GM21576 (cell line): ENCODE measurements around the gene PDE4DIP.
"Not testable (repeated sequence)": the region's sequence is repeated elsewhere in the genome, so short reads cannot be mapped to it uniquely, and the experiment has no call there.

Experiments used
- ATAC-seq: cut with Tn5 transposase; IDR thresholded peaks from one replicate; pipeline ENCODE4 v1.9.1; 2021; ENCODE audit warnings: mild to moderate bottlenecking, moderate library complexity; ENCODE audit not compliant: unreplicated experiment

Gene PDE4DIP

DNA sequence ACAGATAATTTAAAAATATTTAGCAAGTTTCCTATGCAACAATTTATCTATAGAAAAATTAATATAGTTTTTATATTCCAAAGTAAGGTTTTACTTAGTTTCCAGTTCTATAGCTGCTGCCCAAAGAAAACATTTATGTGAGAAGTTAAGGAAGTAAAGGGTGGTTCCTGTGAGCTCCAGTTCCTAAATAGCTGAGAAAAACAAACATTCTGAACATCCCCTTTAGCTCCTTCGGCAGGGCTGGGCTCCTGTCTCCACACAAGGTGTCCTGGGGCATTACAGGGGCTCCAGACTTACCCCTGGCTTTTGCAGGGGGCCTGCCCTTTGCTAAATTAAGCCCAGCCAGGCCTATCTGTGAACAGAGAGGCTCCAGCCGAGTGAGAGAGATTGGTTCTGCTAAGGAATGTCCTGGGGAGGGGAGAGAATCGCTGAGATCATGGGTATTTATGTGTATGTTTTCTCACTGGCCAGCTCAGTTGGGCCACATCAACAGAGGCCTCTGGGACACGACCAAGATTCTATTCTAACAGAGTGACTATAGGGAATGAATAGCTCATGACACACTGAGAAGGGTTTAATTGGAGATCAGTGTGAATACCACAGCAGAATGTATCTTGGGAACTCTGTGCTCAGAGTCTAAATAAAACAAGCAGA, 72.6 kb downstream of the PDE4DIP start:
- not testable (repeated sequence) for ATAC-seq

DNA sequence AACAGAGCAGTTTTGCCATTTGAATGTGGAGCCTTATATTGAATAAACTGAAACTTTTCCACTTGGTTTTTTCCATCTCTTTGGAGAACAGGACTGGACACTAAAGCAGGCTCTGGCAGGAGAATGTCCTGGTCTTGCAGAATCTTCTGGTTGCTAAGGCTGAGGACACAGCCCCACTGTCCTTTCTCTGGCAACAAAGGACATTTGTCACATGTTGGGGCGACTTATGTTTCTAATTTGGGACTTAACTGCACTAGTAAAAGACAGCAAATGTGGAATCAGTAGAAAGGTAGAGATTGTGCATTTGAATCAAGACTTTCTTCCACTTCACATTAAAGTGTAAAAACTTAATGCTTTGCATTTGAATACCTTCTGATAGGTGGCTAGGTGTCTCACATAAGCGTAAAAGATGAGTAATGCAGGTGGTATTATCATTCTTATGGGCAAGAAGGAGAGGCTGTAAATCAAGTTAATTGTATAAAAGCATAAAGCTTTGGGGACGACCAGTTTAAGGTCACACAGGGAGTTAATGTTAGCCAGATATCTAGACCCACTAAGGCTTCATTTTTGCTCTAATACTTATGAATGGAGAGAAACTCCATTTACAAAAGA, 74.7 kb downstream of the PDE4DIP start:
- ATAC-seq: not testable (repeated sequence)

DNA sequence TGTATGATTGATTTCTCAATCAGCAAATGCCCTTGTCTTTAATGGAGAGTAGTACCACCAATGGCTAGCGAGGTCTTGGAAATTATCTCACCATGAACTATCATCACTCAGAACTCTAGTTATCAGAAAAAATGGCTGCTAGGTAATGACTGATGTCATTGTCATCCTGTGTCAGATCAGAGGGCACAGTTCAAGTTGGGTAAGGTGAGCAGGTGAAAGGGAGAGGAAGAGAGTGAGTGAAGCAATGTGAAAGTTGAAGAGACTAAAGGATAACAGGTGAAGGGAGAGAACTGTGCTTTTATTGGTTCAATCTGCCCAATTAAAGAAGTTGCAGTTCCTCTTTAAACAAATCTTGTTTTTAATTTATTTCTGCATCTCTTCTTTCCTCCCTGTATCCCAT, 76.8 kb downstream of the PDE4DIP start:
- not testable (repeated sequence) for ATAC-seq

DNA sequence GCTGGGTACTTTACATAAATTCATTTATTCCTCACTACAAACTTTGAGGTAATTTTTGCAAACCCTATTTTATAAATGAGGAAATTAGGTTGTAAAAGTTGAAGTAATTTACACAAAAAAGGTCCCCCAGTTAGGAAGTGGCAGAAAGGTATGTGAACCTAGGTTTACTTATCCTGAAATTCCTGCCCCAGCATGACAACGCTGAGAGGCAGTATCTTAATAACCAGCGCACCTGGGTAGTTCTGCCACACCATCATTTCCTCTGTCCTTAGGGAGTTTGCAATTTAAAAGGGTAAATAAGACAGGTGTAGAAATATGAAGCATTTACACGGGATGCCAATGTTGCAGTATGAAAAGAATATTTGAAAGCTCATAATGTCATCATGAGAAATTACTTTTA, 79.6 kb downstream of the PDE4DIP start:
- ATAC-seq: not testable (repeated sequence)

DNA sequence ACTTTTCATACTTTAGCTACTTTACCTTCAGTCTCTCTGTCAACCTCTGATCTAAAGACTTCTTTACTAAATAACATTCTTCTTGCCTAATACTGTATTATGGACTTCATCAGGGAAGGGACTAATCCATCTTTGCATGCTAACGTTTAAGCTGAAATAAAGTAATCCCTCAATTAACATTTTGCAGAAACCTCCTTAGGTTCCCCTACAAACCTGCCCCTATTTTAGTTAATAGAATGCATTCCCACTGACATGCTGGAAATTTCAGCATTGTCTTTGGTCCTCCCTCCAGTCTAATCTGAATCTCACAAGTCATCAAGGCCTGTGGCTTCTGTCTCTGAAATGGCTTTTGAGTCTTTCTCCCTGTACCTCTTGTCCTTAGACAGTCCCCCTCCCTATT, 83.4 kb downstream of the PDE4DIP start:
- not testable (repeated sequence) for ATAC-seq

DNA sequence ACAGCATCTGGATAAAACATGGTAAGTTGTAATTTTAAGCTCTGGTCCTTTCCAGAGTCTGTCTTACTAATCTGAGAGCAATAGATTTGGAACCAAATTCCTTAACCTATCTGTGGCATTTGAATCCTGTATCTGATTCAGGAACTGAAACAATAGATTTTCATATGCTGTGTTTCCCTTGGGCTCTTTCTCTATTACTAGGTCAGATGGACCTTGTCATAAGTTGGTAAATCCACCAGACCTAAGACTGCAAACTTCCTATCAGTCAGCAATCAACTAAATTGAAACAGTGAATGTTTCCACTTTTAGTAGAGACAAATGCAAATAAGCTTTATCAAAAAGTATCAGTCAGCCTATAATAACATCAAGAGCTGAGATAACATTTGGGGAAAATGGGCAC, 85.0 kb downstream of the PDE4DIP start:
- not testable (repeated sequence) for ATAC-seq

DNA sequence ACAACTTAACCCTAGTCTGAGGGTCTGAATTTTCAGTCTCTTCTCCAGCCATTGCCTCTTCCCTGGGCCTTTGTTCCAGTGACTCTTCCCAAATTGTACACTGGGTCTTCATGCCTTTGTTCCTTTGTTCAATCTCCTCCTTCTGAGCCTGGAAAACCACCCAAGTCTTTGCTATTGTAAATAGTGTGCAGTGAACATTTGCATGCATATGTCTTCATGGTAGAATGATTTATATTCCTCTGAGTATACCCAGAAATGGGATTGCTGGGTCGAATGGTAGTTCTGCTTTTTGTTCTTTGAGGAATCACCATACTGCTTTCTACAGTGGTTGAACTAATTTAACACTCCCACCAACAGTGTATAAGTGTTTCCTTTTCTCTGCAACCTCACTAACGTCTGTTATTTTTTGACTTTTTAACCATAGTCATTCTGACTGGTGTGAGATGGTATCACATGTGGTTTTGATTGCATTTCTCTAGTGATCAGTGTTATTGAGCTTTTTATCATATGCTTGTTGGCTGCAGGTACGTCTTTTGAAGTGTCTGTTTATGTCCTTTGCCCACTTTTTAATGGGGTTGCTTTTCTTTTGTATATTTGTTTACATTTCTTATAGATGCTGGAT, 91.3 kb downstream of the PDE4DIP start:
- ATAC-seq: not testable (repeated sequence)

DNA sequence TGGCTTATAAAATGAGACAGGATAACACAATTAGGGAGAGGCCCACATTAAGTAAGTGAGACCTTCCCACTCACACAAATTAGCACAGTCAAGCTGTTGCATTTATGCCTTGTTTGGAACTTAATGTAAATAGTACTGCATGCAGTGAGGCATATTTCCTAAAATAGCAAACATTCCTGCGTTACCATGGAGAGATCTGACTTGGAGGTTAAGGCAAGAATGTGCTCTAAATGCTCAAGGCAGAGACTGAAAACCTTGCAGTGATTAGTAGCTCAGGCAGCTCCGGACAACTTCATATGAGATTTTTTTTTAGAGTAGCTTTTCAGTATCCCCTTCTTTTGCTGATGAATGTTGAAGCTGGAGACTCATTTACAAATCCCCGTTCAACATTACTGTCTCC, 98.7 kb downstream of the PDE4DIP start:
- not testable (repeated sequence) for ATAC-seq

DNA sequence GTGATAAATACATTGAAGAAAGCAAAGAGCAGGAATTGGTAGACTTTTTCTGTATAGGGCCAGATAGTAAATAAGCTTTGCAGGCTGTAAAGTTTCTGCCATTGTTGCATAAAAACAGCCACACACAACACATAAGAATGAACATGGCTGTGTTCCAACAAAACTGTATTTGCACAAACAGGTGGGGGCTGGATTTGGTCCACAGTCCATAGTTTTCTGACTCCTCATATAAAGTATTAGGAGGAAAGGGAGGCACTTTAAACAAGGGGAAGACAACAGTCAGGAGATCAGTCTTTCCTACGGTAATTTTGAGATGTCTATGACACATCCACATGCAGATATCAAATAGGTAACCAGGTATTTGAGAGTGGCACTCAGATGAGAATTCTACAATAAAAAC, 100.9 kb downstream of the PDE4DIP start:
- ATAC-seq: not testable (repeated sequence)

DNA sequence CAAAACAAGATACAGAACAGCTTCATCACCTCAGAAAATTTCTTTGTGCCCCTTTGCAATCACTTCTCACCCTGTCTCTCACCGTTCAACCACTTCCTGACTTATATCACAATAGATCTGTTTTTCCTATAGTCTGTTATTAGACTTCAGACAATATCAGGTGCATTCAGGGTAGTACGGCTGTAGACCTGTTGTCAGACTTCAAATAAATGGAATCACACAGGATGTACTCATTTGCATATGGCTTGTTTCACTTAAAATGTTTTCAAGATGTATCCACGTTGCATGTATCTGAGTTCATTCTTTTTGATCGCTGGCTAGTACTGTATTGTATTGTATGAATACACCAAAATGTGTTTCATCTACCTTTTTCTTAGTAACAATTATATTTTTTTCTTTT, 104.5 kb downstream of the PDE4DIP start:
- ATAC-seq: not testable (repeated sequence)

DNA sequence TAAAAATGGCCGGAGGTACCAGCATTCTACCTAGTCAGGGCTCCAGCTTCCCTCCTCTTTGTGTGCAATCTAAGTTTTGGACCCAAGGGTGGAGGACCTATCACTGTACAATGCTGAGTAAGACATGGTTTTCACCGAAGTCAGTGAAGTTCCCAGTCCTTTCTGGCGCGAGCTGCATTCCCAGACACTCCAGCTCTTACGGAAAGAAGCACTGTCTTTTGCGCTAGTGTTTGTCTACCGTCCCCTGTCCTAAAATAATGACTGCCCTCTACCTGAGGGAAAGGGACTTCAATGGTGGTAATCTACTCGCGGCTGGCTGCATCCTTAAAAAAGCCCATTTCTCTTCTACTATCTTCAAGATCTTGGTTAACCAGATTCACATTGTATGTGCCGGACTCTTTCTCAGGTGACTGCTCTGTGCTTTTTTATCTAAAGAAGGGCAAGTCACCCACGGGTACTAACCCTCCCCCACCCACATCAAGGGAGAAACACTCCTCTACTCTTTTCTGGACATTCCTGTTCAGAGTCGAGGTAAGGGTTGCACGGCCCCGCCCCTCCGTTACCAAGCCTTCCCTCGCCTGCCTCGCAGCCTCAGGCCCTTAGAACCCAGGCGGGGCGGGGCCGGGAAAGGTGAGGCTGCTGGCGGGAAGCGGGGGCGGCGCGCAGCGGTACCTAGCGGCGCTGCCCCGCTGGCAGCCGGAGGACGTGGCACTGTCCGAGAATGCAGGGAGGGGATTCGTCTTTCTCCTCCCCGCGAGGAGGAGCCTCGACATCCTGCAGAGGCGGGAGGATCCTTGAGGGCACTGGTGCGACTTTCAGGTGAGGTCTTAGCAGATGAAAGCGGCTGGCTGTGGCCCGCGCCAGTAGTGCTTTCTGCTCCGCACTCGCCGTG, 107.4 kb downstream of the PDE4DIP start:
- ATAC-seq: peak; percentile 60

DNA sequence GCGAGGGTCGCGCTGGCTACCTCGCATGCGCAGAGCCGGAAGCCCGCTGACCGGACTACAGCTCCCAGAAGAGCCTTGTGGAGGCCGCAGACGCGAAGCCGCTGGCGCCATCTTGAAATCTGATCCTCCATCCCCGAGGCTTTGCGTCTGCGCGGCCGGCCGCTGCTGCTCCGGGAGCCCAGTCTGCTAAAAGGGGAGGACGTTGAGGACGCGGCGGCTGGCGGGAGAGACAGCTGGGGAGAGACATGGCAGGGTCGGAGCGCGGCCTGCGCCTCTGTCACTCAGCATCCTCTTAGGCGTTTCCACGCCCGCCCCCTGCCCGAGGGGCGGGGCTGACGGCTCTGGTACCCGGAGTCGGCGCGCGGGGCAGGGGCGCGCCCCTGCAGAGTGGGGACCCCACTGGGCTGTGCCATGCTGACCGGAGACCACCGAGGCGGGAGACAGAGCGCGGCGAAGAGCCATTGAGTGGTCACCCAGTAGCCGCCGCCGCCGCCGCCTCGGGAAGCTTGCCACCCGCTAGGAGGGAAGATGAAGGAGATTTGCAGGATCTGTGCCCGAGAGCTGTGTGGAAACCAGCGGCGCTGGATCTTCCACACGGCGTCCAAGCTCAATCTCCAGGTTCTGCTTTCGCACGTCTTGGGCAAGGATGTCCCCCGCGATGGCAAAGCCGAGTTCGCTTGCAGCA, 108.2 kb downstream of the PDE4DIP start:
- ATAC-seq: peak; percentile 72

DNA sequence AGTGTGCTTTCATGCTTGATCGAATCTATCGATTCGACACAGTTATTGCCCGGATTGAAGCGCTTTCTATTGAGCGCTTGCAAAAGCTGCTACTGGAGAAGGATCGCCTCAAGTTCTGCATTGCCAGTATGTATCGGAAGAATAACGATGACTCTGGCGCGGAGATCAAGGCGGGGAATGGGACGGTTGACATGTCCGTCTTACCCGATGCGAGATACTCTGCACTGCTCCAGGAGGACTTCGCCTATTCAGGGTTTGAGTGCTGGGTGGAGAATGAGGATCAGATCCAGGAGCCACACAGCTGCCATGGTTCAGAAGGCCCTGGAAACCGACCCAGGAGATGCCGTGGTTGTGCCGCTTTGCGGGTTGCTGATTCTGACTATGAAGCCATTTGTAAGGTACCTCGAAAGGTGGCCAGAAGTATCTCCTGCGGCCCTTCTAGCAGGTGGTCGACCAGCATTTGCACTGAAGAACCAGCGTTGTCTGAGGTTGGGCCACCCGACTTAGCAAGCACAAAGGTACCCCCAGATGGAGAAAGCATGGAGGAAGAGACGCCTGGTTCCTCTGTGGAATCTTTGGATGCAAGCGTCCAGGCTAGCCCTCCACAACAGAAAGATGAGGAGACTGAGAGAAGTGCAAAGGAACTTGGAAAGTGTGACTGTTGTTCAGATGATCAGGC, 108.8 kb downstream of the PDE4DIP start:
- peak; percentile 3 for ATAC-seq

DNA sequence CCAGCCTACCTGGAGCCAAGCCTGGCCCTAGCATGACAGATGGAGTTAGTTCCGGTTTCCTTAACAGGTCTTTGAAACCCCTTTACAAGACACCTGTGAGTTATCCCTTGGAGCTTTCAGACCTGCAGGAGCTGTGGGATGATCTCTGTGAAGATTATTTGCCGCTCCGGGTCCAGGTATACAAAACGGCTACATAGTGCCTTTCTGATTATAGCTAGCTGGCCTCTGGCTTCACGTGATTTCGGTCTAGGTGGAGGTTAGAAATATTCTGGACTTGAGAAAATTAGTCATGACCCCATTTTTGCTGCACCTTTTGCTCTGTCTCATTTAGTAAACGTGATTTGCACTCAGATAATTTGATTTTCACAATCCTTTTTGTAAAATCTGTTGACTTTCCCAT, 109.5 kb downstream of the PDE4DIP start:
- ATAC-seq: not testable (repeated sequence)

DNA sequence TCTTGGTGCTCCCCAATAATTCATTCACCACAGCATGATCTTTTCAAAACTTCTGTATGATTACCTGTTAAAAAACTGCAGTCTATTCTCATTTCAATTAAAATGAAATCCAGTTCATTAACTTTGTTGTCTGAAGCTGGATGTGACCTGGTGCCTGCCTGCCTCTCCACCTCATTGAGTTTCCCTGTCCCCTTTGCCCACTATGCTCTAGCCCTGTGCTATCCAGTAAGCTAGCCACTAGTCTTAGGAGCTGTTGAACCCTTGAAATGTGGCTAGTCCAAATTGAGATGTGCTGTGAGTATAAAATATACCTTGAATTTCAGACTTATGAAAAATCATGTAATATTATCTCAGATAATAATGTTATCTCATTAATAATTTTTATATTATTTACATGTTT, 114.1 kb downstream of the PDE4DIP start:
- not testable (repeated sequence) for ATAC-seq

DNA sequence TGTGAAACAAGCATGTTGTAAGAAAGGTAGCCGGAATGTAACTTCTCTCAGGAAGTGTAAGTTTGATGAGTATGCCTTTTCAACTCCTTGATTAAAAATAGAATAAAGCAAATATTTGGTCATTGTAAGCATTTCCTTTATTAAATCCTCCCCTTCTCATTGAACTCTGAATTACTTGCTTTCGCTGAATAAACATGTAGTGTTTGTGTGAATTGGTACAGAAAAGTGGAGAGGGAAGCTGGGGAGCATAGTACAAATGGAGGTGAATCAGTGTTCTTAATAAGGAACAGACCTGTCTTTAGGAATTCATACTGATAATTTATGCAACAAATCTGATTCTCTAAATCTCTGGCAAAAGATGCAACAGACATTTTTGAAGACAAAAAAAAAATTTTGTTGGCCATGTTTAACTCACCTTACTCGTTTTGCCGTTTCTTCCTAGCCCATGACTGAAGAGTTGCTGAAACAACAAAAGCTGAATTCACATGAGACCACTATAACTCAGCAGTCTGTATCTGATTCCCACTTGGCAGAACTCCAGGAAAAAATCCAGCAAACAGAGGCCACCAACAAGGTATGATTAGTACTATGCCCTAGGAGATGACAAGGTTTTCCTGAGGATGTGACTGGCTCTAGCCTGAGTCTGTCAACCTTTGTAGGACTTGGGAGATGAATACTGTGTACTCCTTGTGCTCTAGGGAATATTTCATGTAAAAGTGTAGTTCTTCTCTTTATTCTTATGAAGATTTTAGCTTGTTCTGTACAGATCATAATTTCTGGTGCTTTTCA, 116.2 kb downstream of the PDE4DIP start:
- not testable (repeated sequence) for ATAC-seq

DNA sequence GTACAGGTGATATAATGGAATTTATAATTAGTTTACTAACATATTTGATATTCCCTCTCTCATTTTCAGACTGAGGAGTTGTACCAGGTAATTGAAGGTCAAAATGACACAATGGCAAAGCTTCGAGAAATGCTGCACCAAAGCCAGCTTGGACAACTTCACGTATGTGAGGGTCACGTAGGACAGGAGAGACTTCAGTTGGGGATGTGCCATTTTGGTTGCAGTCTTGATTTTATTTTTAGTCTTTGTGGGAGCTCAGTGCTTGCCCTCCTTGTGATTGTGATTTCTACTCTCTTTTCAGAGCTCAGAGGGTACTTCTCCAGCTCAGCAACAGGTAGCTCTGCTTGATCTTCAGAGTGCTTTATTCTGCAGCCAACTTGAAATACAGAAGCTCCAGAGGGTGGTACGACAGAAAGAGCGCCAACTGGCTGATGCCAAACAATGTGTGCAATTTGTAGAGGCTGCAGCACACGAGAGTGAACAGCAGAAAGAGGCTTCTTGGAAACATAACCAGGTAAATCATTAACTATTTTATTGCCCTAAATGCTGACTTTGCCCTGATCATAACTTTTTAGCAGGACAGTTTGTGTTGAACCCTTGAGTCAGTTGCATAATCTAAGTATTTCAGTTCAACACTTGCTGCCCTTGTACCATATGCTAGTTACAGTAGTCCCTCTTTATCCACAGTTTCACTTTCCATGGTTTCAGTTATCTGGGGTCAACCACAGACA, 118.1 kb downstream of the PDE4DIP start:
- ATAC-seq: not testable (repeated sequence)

DNA sequence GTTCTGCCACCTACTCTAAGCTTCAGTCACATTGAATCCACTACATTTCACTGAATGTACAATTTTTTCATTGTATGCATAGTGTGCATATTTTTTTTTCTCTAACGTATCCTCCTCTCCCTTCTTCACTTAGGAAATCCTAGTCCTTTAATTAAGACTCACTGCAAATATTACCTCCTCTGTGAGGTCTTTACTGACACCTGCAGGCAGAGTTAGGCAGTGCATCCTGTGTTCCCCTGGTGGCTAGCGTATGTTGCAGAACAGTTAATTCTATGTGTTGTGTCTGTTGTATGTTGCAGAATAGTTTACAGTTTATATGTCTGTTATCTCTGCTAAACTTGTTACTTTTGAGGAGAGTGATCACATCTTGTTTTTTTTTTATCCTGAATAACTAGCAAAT, 121.9 kb downstream of the PDE4DIP start:
- ATAC-seq: not testable (repeated sequence)

DNA sequence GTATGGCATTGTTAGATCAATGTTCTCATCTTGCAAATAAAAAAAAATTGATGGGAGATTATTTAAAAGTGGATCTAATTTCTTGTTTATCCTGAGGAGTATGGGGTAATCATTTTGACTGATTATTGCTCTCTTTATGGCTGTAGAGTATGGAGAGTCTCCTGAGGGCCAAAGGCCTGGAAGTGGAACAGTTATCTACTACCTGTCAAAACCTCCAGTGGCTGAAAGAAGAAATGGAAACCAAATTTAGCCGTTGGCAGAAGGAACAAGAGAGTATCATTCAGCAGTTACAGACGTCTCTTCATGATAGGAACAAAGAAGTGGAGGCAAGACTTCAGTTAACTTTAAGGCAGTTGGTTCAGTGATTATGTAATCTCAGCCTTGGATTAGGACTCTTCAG, 123.4 kb downstream of the PDE4DIP start:
- not testable (repeated sequence) for ATAC-seq
